Keratinocyte (primary cell): Measurements from ENCODE around the gene TPRN.

Experiments used
- CTCF ChIP-seq, 3 experiments: IDR thresholded peaks in 1 of 3; conservative IDR thresholded peaks in 1 of 3; optimal IDR thresholded peaks in 1 of 3; 2 replicates in 2 of 3; 3 replicates in 1 of 3; pipeline versions ENCODE3 to v1.5.1; 2011; ENCODE audit warnings: low read length in 3 of 3, mild to moderate bottlenecking in 3 of 3, moderate library complexity in 2 of 3, control low read depth in 1 of 3, inconsistent platforms in 1 of 3; ENCODE audit not compliant: insufficient read depth in 2 of 3; ENCODE audit errors: extremely low read depth in 1 of 3
- EZH2 ChIP-seq: IDR thresholded peaks from one replicate; pipeline ENCODE4 v1.6.1; 2012; ENCODE audit warnings: inconsistent platforms, mild to moderate bottlenecking, low read length, moderate library complexity

- TF ChIP-seq CTCF (optimal IDR thresholded peaks at IDR 0.05 in 1 of 3, IDR thresholded peaks at IDR 0.05 in 1 of 3, conservative IDR thresholded peaks at IDR 0.05 in 1 of 3; ENCODE audit: extremely low read depth in 1 of 3, insufficient read depth in 2 of 3, low read length in 3 of 3) (no peak), EZH2 (no peak)
Measured at GRCh38 chr9:137199411-137200121, 975 bp downstream of the TPRN start.
